GM12801 (cell line): Measurements from ENCODE around the gene NUDT16L1.

Source experiments
- TF ChIP-seq, protein P1 (sequence below): IDR thresholded peaks from one replicate; pipeline ENCODE4 v1.5.1; 2011; ENCODE audit warnings: control low read depth; ENCODE audit not compliant: insufficient read length; ENCODE audit errors: extremely low read depth

NUDT16L1 gene

DNA sequence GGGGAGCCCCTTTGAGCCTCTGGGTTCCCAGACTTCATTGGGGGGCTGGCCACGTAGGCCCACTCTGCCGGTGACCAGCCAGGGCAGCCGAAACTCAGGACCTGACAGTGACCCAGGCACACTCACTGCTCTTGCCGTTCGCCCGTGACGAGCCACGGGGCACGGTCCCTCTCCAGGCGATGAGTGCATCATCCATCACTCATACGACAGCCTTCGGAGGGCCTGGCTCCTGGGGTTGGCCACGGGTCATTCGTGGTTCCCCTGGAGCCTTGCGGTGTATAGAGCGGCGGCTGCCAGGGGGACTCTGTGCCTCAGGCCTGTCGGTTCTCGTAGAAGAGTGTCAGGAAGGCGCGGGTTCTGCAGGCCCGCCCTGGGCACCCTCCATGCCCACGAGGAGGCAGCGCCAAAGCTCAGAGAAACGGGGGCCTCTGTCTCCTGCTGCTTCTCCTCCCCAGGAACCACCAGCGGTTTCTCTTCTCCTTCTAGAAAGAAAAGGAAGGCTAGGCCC, 11.2 kb upstream of the NUDT16L1 start:
- TF ChIP-seq, protein P1, sequence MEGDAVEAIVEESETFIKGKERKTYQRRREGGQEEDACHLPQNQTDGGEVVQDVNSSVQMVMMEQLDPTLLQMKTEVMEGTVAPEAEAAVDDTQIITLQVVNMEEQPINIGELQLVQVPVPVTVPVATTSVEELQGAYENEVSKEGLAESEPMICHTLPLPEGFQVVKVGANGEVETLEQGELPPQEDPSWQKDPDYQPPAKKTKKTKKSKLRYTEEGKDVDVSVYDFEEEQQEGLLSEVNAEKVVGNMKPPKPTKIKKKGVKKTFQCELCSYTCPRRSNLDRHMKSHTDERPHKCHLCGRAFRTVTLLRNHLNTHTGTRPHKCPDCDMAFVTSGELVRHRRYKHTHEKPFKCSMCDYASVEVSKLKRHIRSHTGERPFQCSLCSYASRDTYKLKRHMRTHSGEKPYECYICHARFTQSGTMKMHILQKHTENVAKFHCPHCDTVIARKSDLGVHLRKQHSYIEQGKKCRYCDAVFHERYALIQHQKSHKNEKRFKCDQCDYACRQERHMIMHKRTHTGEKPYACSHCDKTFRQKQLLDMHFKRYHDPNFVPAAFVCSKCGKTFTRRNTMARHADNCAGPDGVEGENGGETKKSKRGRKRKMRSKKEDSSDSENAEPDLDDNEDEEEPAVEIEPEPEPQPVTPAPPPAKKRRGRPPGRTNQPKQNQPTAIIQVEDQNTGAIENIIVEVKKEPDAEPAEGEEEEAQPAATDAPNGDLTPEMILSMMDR: no peak

DNA sequence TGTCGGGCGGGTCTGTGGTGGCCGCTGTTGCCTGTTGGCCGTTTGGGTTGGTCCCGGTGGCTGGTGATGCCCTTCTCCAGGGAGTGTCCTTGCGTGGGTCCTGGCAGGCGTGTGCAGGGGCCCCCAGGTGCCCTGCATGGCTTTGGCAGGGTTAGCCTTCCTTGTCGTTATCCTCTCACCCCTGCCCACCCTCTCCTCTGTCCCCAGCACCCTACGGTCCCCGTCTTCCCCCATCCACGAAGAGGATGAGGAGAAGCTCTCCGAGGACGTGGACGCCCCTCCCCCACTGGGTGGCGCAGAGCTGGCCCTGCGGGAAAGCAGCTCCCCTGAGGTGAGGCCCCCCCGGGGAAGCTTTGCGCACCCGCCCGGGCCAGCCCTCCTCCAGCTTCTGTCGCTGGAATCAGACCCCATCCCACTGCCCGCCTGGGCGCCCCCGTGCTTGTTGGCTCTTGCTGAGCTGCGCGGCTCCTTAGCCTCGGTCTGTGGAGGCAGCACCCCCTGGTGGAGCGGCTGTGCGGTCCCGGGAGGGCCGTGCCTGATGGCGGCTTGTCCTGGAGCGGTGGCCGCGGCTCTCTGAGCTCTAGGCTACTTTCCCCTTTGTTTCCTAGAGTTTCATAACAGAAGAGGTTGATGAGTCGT, 10.6 kb upstream of the NUDT16L1 start:
- TF ChIP-seq, protein P1: no peak

DNA sequence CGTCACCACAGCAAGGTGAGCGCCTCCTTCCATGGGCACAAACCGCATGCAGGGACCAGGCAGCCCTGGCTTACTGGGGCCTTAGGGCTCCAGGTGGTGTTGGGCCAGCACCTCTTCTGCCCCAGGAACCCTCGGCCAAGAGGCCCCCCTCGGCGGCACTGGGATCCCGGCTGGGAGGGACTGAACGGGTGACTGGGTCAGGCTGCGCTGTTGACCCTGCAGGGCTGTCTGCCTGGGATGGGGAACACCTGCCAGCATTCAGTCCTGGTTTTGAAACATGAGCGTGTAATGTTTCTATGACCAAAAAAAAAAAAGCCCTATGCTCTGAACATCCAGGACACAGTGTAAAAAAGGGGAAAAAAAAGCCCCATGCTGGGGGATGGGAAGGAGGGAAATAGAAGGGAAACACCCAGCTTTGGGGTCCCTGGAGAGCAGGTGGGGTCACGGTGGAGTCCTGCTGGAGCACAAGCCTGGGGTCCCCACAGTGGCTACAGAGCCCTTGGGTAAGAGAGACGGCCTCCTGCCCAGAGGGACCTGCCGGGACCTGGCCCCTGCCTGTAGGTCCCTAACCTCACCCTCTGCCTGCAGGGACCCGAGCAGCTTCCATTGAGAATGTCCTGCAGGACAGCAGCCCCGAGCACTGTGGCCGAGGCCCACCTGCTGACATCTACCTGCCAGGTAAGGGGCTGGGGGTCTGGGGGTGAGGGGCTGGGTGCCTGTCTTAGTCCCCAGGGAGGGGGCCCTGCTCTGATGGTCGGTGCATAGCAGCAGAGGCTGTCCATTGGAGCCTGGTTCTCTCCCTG, 9.9 kb upstream of the NUDT16L1 start:
- TF ChIP-seq, protein P1: no peak

DNA sequence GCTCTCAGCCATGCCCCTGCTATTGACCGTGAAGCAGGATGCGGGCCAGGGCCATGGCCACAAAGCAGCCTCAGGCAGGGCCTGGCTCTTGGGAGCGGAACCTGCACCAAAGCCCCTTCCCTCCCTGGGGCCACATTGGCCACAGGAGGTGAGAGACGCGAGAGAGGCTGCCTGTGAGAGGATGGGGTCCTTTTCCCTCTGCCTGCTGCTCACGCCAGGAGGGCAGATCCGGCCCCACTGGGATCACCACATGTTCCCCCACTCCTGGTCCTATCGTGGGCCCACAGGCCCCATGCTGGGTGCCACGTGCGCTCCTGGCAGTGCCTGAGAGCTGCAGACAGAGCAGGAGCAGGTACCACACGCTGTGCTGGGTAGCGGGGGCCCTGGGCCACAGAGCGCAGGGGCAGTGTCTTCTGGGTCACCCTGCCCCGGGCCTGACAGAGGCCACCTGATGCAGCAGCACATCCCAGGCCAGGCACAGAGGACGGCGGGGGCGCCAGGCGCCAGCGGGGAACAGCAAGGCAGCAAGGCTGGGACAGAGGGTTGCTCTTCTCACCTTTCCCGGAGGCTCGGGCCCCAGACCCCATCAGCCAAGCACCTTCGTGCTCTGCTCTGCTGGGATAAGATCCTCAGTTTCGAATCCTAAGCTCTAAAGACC, 9.2 kb upstream of the NUDT16L1 start:
- TF ChIP-seq, protein P1: no peak

DNA sequence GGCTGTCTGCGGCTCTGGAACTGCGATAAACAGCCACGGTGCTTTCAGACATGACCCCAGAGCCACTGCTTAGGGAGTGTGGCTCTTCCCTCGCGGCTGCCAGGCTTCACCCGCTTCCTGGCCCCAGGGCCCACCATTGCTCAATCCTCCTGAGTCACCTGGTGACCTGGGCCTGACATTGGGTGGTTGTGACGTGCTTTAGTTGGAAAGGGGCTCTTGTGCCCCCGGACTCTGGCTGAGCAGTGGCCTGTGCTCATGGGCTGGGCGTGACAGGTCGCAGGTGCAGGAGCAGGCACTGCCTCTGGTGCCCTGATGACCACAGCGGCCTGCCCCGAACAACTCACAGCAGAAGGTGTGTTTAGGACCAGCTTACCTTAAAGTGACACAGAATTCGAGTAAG, 8.6 kb upstream of the NUDT16L1 start:
- TF ChIP-seq, protein P1: no peak

DNA sequence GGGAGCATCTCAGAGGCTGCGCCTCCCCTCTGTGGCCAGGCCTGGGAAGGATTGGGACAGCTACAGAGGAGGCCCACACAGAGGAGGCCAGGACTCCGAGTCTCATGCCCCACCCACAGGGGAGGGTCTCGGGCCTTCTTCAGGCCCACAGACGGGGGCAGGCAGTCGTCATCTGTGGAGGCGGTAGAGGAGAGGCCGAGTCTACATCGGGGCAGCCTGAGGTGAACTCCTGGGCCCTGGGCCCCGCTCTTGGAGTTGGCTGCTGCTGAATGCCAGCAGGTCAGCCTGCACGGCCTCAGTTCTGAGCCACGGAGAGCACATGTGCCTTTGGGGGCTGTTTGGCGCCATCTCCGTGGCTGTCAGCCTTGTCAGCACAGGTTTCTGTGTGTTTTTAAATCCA, 8.1 kb upstream of the NUDT16L1 start:
- TF ChIP-seq, protein P1: no peak

DNA sequence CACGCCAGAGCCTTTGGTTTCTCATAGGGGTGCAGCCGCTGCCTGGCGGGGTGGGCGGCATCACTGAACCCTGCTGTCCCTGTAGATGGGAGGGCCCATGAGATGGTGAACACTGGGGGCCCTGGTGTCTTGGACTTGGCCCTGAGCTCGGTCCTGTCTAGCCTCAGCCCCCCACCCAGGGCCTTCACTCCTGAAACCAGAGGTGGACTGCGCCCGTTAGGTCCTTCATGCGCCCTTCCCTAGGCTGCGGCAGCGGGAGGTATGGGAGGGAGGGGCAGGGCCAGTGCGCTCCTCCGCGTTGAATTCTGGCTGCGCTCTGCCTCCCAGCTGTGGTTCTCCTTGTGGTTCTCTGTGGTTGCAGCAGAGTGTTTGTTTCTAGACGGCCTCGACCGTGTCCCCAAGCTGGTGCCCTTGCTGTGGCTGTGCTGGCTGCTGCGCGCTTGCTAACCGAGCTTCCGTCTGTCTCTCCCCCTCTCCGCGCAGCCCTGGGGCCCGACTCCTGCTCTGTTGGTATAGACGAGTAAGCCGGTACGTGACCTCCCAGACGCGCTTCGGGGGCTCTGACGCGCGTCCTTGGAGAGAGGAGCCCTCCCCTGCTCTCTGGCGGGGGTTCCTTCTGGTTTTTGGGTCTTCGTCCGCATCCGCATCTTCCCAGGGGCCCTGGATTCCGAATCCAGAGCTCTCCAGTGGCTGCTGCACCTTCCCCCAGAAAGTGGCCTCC, 7.4 kb upstream of the NUDT16L1 start:
- TF ChIP-seq, protein P1: no peak
